ENCODE results near the gene CACNA2D3.
"Not testable (repeated sequence)": the region's sequence is repeated elsewhere in the genome, so short reads cannot be mapped to it uniquely, and the experiment has no call there.

DNA sequence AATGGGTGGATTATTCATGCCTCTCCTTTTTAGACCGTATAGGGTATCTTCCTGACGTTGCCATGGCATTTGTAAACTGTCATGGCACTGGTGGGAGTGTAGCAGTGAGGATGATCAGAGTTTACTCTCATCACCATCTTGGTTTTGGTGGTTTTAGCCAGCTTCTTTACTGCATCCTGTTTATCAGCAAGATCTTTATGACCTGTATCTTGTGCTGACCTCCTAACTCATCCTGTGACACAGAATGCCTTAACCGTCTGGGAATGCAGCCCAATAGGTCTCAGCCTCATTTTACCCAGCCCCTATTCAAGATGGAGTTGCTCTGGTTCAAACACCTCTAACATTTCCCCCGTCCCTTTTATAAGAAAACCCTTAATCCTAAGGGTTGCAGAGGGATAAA is 855.6 kb downstream of the CACNA2D3 start:
- TF ChIP-seq, protein P1, sequence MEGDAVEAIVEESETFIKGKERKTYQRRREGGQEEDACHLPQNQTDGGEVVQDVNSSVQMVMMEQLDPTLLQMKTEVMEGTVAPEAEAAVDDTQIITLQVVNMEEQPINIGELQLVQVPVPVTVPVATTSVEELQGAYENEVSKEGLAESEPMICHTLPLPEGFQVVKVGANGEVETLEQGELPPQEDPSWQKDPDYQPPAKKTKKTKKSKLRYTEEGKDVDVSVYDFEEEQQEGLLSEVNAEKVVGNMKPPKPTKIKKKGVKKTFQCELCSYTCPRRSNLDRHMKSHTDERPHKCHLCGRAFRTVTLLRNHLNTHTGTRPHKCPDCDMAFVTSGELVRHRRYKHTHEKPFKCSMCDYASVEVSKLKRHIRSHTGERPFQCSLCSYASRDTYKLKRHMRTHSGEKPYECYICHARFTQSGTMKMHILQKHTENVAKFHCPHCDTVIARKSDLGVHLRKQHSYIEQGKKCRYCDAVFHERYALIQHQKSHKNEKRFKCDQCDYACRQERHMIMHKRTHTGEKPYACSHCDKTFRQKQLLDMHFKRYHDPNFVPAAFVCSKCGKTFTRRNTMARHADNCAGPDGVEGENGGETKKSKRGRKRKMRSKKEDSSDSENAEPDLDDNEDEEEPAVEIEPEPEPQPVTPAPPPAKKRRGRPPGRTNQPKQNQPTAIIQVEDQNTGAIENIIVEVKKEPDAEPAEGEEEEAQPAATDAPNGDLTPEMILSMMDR (optimal IDR thresholded peaks at IDR 0.05 in 1 of 3, IDR thresholded peaks at IDR 0.05 in 1 of 3, conservative IDR thresholded peaks at IDR 0.05 in 1 of 3; ENCODE audit: extremely low read depth in 1 of 3, insufficient read depth in 2 of 3, low read length in 3 of 3): not testable (repeated sequence)
- not testable (repeated sequence) for TF ChIP-seq EZH2 (IDR thresholded peaks at IDR 0.05; ENCODE audit: low read length)
